ENCODE results near the gene SPRING1.
A peak's percentile ranks its signal among the peaks of the same experiment; 100 is the strongest.

SPRING1 gene

DNA sequence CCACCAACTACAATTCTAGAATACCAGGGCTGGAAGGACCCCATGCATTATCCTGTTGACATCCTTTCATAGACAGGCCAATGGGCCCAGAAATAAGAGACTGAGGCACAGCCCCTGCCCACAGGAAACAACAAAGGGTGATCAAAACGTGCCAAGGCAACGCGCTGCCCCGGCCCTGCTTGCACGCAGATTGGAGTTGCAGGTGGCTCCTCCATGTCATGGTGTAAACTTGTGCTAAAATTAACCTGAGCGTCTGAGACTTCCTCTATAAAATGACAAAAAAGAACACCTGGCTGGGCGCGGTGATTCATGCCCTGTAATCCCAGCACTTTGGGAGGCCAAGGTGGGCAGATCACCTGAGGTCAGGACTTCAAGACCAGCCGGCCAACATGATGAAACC lies 30.1 kb downstream of the SPRING1 start:
- DNase-seq = no peak

DNA sequence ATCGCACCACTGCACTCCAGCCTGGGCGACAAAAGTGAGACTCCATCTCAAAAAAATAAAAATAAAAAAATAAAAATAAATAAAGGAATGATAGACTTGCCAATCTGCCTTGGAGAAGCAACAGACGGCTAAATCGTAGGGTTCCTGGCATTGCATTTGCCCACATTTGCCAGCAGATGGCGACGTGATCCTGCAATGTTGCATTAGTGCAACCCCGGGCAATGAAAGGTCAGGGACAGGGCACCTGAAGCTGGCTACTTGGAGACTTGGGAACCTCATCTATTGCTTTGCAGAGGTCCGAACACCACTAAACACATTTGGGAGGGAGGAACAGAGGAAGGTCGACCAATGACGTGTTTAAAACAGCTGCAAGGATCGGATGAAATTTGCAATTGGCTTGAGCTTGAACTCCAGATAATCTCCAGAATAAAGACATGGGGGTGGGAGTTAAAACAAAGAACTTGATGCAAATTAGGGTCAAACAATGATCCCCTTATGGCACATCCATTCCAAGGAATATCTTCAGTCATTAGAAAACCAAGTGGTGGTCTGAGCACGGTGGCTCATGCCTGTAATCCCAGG lies 34.6 kb downstream of the SPRING1 start:
- DNase-seq = peak; percentile 85

DNA sequence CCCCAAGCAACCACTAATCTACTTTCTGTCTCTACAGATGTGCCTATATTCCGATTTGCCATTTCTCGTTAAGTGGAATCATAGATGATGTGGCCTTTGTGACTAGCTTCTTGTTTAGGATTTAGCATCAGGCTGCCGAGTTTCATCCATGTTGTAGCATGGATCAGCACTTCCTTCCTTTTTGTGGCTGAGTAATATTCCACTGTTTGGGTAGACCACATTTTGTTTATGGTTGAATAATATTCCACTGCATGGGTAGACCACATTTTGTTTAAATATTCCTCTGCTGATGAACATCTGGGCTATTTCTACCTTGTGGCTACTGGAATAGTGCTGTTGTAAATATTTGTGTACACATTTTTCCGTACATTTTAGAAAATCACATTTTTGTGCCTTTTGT lies 36.4 kb downstream of the SPRING1 start:
- DNase-seq = no peak

DNA sequence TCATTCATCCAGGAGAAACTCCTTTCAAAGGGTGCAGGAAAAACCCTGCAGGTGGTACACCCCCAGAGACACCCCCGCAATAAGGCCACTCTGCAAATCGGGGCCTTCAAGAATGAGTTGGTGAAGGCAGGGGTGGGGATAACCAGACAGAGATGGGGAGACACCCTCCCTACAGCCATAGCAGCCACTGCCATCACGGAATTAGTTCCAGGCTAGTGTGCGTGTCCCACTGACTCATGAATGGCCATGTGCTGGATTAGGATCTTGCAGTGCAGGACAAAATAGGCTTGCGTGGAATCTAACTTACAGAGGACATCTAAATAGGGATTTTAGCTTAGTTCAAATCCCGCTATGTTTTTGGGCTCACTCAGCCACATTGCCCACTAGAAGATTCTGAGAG lies 37.8 kb downstream of the SPRING1 start:
- no peak for DNase-seq

DNA sequence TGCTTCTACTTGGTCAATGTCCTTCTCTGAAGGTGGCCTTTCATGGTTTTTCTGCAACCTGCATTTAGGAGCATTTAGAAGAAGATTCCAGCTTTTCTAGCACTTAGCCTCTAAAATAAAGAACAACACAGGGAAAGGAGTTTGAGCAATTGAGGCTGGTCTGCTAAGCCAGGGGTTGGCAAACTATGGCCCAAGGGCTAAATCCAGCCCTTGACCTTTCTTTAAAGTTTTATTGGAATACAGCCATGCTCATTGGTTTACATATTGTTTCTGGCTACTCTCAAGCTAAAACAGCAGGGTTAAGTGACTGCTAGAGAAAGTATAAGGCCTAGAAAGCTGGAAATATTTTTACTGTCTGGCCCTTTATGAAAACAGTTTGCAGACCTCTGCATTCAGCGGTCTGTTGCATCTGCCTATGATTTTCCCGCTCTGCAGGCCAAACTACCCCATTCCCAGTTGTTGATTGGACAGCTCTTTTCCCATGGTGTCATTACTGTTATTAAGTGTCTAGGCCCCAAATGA lies 39.3 kb downstream of the SPRING1 start:
- DNase-seq = no peak

DNA sequence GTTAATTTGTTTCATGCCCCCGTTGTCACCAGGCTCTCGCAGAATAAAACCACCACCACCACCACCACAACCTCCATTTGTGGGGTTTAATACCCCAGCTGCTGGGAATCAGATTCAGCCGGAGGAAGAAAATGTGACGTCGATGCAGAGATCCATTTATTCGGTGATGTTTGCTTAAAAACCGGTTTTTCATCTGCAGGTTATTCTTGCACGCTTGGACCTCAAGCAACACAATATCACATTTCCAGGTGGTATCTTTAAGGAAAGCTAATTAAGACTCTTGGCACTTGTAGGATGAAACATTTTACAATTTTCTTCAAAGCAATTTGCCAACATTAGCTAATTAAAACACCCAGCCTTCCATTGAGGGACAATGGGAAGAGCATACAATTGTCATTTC lies 39.8 kb downstream of the SPRING1 start:
- DNase-seq = no peak

DNA sequence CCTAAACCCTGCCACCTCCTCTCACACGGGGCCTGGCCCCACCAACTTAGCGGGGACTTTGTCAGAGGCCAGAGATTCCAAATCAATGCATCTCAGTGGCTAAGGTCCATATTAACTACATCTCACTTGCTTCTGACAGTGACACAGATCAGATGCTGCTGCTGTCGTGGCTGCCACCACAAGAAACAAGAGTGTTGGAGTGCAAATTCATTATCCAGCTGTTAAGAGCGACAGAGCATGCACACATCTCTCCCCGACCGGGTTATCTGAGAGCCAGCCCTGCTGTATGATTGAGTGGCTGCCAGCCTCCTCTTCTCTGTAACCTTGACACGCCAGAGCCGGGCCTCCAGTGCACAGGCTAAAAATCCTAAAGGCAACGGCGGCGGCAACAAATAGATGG lies 40.2 kb downstream of the SPRING1 start:
- no peak for DNase-seq

DNA sequence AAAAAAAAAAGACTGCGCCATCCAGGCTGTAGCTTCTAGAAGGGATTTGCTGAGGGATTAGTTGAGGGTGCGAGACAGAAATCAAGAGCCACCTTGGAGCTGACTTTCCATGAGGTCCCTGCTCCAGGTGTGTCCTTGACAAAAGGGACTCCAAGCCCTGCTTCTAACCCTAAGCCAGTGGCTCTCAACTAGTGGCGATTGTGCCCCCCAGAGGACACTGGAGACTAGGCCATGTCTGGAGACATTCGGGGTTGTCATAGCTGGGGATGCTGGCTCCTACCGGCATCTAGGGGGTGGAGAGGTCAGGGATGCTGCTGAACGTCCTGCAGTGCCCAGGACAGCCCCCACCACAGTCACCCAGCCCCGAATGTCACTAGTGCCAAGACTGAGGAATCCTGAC lies 40.6 kb downstream of the SPRING1 start:
- DNase-seq = no peak

DNA sequence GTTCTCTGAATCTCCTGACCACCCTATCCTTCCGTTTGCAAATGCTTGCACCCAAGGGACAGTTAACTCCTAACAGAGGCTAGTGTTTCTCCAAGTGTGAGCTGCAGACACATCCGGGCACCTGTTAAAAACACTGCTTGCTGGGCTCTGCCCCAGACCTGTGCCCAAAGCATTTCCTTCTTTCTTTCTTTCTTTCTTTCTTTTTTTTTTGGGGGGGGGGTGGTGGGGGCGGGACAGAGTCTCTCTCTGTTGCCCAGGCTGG lies 42.5 kb downstream of the SPRING1 start:
- no peak for DNase-seq

DNA sequence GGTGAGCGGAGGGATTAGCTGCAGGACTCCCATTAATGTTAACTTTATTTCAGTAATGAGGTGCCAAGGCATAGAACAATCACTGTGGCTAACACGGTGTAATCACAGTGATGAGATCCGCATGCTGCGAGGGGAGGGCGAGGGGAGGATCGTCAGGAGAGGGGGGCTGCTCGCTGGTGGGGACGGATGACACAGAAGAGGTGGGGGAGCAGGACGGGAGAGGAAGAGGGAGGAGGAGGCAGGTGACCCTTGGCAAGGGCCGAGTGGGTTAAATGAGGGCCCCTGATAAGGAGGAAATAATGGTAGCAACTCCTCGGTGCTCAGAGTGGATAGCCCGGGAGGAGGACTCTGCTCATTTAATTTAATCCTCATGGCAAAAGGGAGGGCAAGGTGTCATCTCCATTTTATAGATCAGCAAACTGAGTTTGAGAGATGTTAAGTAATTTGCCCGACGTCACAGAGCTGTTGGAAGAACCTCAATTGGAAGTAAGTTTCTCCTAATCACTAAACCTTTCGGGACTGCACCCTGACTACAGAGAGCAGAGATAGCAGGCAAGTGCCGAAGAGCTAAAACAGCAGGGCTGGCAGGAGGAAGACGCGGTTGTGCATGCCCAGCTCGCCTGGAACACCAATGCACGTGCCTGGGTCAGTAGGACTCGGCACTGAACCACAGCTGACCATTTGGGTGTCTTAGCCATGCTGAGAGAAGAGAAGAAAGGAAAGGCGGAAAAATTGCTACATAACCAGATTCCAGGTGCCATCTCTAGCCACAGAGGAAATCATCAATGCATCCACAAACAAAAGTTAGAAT lies 43.0 kb downstream of the SPRING1 start:
- DNase-seq = no peak

DNA sequence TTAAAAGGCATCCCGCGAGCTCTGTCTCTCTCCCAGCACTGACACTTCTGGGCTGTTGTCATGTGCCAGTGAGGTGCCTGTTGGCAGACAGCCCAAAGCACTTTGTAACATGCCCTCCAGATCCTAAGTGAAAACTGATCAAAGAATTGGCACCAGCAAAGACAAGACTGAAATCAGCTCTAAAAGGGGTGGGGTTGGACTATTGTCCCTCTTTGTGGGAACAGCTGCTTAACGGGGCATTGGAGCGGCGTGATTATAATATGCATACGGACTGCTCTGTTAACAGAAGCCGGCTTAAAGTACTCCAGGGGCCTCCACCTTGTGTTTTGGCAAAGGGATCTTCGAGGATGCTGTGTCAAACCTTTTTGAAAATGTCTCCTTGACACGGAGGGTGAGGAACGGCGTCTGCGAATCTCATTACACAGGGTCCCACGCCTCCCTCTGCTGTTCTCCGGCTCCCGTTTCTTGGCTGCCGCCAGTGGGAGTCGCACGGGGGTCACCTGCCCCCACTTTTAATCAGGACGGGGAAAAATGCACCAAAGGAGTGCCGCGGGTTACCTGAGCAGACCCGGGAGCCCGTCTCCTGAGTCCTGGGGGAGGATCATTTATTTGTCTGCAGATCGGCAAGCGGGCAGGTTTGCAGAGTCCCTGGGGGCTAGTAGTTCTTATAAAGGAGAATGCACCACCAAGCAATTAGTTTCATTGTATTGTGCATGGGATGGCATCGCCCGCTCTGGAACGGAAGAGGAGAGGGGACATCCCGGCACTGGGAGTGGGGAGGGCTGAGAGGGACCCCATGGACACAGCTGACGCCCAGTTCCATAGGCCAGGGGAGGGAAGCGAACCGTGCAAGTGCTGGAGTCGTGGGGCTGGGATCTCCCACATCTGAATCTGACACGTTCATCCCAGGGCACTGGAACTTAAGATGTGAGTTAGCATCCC lies 44.3 kb downstream of the SPRING1 start:
- DNase-seq = no peak

DNA sequence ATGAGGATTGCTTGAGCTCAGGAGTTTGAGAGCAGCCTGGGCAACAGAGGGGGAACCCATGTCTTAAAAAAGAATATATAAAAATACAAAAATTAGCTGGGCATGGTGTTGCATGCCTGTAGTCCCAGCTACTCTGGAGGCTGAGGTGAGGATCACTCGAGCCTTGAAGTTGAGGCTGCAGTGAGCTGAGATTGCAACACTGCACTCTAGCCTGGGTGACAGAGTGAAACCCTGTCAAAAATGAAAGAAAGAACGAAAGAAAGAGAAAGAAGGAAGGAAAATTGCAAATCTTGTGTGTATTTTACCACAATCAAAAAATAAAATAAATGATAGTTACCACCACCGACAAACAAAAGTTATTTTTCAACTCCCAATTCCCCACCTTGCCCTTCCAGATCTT lies 45.3 kb downstream of the SPRING1 start:
- no peak for DNase-seq

DNA sequence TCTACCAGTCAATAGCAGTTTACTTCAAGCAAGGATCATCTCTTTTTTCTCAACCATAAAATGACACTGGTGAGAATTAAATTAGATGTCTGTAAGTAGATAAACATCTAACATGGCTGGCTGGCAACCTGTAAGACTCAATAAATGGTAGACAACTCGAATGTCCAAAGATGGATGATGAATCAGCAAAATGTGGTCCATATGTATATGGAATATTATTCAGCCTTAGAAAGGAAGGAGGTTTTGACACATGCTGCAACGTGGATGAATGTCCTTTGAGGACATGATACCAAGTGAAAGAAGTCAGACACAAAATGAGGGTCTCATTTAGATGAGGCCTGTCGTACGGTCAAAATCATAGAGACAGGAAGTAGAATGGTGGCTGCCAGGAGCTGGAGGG lies 46.2 kb downstream of the SPRING1 start:
- DNase-seq = no peak

DNA sequence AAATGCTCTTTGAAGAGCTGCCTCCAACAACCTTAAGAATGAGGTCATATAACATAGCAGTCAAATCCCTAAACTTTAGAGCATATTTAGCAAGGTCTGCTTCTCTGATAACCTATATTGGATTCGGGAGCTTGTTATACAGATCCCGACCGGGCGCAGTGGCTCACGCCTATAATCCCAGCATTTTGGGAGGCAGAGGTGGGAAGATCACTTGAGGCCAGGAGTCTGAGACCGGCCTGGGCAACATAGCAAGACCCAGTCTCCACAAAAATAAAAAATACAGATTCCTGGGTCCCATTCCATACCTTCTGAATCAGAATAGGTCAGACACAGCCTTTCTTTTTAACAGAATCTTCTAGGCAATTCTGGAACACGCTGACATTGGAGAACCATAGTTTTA lies 46.7 kb downstream of the SPRING1 start:
- DNase-seq = no peak

DNA sequence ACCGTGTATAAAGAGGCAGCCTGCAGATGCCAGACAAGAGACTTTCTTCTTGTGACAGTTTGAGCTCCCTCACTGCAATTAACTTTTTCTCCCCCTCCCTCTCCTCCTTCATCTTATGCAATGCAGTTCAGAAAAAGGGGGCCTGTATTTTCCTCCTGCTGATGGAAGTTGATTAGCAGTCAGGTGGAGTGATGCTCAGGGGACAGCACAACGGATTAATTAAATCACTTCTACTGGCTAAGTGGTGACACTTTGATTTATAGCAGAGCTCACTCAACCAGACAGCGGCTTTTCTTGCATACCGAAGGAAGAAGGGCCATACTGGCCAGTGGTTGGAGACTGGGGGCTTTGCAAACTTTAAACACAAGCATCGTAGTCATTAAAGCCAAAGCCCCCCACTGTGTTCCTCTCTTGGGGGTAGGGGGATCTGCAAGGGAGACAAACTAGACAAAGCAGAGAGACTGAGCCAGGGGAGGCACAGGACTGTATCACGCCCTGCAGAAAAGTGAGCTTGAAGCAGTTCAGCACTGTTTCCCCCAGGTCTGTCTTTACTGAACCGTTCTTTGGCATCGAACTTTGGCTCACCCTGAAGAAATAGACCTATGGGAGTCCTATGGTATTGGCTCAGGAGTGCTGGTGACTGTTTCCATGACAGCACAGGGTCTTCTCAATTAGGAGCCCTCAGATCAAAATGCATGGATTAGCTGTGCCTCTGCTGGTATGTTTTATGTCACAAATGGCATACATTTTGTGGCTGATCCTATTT lies 47.7 kb downstream of the SPRING1 start:
- no peak for DNase-seq

DNA sequence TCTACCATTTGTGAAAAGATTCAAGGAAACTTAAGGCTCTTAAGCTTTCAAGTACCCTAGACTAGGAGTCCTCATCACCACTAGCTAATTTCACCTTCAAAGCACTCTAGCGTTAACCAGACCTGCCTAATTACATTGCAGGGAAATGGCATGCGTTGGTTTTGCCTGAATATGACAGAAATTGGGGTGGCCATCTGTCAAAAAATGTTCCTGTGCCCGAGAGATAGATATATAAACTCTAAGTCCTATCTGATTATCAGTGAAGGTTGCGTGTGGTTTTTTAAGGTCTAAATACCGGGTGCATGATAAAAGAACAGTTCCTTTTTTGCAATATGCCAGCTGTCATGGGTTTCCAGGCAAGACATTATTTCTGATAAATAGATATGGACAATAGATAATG lies 48.3 kb downstream of the SPRING1 start:
- no peak for DNase-seq

All from activated CD8-positive, alpha-beta memory T cell treated with anti-CD3 and anti-CD28 coated beads for 24 hours (primary cell).